Measurements from ENCODE around the gene DMD.

GRCh38 chrX:31074522-31074921, 2136.8 kb downstream of the DMD start:
- no peak for TF ChIP-seq POLR2AphosphoS5 (IDR thresholded peaks at IDR 0.05)
- TF ChIP-seq POLR2A (IDR thresholded peaks at IDR 0.05), result no peak
- TF ChIP-seq CTCF (IDR thresholded peaks at IDR 0.05), result no peak
